H54 (cell line): ENCODE results near the gene PHLDA2.

Experiments used
- DNase-seq: peaks from one replicate; pipeline ENCODE4 v3.0.0; 2011; ENCODE audit warnings: low spot score, mixed read lengths; ENCODE audit not compliant: insufficient read length
- FAIRE-seq: peaks from 3 replicates; lab custom pipeline; 2011; peaks lifted over from hg19 to GRCh38; lab: Jason Lieb, UNC
- POLR2A ChIP-seq: IDR thresholded peaks from 2 replicates; pipeline ENCODE4 v1.6.1; 2011; ENCODE audit warnings: low read depth, mild to moderate bottlenecking, low read length

The PHLDA2 gene

GRCh38 chr11:2902784-2903671 is 26.2 kb downstream of the PHLDA2 start:
- DNase-seq (no peak), FAIRE-seq (no peak)
- TF ChIP-seq POLR2A = no peak

- TF ChIP-seq POLR2A = peak; percentile 52; the same call in 1 of the 2 replicates
- FAIRE-seq (no peak), DNase-seq (peak; percentile 98)
Measured at GRCh38 chr11:2901854-2902783, 27.1 kb downstream of the PHLDA2 start.

- DNase-seq = no peak
- FAIRE-seq = no peak
- no peak for TF ChIP-seq POLR2A
Measured at GRCh38 chr11:2901196-2901796, 27.9 kb downstream of the PHLDA2 start.

GRCh38 chr11:2899080-2899783 is 30.0 kb downstream of the PHLDA2 start:
- FAIRE-seq (no peak), DNase-seq (no peak)
- TF ChIP-seq POLR2A = no peak

- FAIRE-seq (no peak), DNase-seq (peak; percentile 95)
- no peak for TF ChIP-seq POLR2A
Measured at GRCh38 chr11:2898366-2899079, 30.7 kb downstream of the PHLDA2 start.

- no peak for TF ChIP-seq POLR2A
- FAIRE-seq = no peak
- no peak for DNase-seq
Measured at GRCh38 chr11:2897048-2897447, 32.2 kb downstream of the PHLDA2 start.

- FAIRE-seq (no peak), DNase-seq (no peak)
- TF ChIP-seq POLR2A = no peak
Measured at GRCh38 chr11:2896047-2896446, 33.2 kb downstream of the PHLDA2 start.

GRCh38 chr11:2893935-2894334 is 35.3 kb downstream of the PHLDA2 start:
- TF ChIP-seq POLR2A = no peak
- FAIRE-seq = no peak

GRCh38 chr11:2892967-2893528 is 36.2 kb downstream of the PHLDA2 start:
- FAIRE-seq (no peak), DNase-seq (no peak)
- TF ChIP-seq POLR2A = no peak

More at GRCh38 chr11:2893935-2894334, 35.3 kb downstream of the PHLDA2 start:
- no peak for DNase-seq

GRCh38 chr11:2892215-2892966 is 36.8 kb downstream of the PHLDA2 start:
- TF ChIP-seq POLR2A = peak; percentile 31; the same call in 1 of the 2 replicates
- DNase-seq (peak; percentile 79), FAIRE-seq (no peak)

- DNase-seq (no peak), FAIRE-seq (no peak)
- no peak for TF ChIP-seq POLR2A
Measured at GRCh38 chr11:2891326-2892214, 37.6 kb downstream of the PHLDA2 start.
